MV-4-11 (cell line): ENCODE results near the gene ARMC12.

ENCODE experiments used
- DNase-seq: peaks from one replicate; lab custom pipeline; 2025; lab: John Stamatoyannopoulos, UW

Gene ARMC12

DNA sequence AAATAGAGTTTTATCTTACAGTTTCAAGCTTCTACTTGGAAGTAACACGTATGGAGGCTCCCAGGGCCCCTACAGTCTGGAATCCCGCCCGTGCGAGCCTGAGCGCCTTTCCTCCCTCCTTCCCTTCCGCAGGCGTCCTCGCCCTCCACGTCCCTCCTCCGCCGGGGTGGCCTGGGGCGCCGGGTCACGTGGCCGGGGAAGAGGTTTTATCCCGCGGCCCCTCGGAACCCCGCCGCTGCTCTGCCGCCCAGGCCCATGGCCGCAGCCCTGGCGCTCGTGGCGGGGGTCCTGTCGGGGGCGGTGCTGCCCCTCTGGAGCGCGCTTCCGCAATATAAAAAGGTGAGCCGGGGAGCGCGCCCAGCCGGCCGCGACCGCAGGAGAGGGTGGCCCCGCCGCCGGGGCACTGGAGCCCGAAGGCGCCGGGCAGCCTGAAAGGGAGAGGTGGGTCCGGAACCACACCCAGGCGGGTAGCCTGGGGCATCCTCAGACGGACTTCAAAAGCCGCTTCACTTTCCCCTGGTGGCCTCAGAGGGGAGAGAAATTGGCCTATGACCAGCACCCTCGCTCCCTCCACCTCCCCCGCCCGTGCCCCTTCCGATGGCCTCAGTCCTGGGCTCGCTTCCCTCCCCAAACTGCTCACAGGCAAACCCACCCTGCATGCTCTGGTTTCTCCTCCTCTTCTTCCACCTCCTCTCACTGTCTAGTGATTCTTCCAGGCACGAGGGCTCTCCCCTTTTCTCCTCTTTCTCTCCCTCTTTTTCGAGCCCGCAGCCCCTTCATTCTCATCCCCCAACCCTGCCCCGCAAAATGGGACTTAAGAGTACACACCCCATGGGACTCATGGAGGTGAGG lies 39.8 kb downstream of the ARMC12 start, which contains the start of gene CLPSL2:
Gene CLPSL2 (plus strand): TSS at position 235 of the 852 bp plus-strand sequence. CDS start 21 bp downstream, at position 256.
- DNase-seq: no peak

- DNase-seq: no peak
Observed at GRCh38 chr6:35777356-35778102, 40.7 kb downstream of the ARMC12 start.

- no peak for DNase-seq
Observed at GRCh38 chr6:35778437-35778836, 41.6 kb downstream of the ARMC12 start.

GRCh38 chr6:35780719-35781118 lies 43.9 kb downstream of the ARMC12 start, which contains the start of gene CLPSL1:
CLPSL1 (plus strand) TSS chr6:35781019; CDS start chr6:35781111, 92 bp downstream.
- no peak for DNase-seq

DNA sequence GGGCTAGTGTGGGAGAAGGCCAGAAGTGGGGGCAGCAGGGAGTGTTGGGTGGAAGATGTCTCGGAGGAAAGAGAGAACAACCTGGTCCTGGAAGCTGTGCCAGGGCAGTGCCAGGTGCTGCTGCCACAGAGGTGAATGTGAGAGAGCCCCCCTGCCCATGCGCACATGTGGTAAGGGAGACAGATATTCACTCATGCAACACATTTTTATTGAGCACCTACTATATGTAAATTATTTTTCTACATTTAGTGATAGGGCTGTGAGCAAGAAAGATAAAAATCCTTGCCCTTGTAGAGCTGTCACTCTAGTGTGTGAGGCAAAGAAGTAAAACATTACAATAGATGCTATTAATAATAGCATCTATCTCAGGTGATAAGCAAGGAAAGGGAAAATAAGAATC lies 44.5 kb downstream of the ARMC12 start:
- DNase-seq: no peak

DNA sequence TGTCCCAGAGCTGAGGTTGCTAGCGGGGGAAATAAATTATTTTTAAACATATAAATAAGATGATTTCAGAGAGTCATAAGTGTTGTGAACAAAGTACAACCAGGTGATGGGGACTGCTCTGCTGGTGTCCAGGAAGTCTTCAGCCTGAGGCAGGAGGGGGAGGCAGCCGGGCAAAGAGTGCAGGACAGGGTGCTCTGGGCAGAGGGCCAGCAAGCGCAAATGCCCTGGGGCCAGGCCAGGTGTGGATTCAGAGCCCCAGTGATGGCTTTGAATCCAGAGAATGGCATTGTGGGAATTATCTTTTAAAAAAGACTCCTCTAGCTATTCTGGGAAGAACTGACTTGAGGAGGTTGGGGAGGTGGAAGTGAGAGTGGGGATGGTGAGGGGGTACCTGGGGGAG lies 45.6 kb downstream of the ARMC12 start:
- DNase-seq: no peak

GRCh38 chr6:35784200-35784599 lies 47.4 kb downstream of the ARMC12 start:
- no peak for DNase-seq

DNA sequence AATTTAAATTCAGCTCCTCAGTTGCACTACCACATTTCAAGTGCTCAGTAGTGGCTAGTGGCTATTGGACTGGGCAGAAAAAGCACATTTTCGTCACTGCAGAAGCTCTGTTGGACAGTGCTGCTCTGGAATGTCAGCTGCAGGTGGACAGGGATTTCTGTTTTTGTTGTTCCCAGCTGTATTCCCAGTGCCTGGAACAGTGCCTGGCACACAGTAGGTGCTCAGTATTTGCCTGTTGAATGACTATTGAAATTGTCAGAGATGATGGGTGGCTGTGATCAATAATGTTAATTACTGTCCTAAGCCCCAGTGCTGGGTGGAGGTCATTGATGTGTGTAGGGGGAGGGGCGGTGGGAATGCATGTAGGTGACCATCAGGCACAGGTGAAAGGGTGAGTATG lies 49.4 kb downstream of the ARMC12 start:
- no peak for DNase-seq

GRCh38 chr6:35786810-35787209 lies 50.0 kb downstream of the ARMC12 start:
- no peak for DNase-seq

GRCh38 chr6:35787266-35788218 lies 50.7 kb downstream of the ARMC12 start:
- no peak for DNase-seq

DNA sequence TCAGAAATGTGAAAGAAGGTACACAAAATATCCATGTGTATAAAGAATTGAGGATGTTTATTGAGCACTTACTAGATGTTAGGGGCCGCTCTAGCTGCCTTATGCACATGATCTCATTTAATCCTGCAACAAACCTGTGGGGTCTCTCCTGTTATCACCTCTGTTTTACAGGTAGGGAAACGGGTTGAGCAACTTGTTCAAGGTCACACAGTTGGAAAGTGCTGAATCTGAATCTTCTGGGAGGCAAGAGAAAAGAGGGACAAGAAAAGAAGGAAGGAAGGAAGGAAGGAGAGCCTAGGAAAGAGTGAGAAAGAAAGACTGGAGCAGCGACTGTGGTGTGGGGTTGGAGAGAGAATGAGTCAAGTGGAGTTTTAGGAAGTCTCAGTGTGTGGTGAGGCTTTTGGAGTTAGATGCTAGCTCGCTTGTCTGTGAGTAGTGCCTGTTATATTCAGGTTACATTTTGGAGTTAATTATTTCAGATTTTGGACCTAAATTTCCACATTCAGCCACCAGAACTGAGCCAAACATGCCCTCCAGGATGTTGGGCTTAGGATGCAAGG lies 51.7 kb downstream of the ARMC12 start:
- DNase-seq: no peak

DNA sequence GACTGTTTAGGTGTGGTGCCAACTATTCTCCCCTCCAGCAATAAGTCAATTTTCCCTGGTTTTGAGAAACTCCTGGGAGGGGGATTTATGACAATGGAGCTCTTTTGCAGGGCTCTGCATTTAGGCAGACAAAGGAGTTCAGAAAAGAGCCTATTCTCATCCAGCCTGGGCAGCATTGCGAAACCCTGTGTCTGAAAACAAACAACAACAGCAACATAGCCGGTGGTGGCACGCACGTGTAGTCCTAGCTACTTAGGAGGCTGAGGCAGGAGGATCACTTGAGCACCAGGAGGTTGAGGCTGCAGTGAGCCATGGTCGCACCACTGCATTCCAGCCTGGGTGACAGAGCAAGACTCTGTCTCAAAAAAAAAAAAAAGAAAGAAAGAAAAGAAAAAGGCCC lies 53.9 kb downstream of the ARMC12 start:
- DNase-seq: no peak

DNA sequence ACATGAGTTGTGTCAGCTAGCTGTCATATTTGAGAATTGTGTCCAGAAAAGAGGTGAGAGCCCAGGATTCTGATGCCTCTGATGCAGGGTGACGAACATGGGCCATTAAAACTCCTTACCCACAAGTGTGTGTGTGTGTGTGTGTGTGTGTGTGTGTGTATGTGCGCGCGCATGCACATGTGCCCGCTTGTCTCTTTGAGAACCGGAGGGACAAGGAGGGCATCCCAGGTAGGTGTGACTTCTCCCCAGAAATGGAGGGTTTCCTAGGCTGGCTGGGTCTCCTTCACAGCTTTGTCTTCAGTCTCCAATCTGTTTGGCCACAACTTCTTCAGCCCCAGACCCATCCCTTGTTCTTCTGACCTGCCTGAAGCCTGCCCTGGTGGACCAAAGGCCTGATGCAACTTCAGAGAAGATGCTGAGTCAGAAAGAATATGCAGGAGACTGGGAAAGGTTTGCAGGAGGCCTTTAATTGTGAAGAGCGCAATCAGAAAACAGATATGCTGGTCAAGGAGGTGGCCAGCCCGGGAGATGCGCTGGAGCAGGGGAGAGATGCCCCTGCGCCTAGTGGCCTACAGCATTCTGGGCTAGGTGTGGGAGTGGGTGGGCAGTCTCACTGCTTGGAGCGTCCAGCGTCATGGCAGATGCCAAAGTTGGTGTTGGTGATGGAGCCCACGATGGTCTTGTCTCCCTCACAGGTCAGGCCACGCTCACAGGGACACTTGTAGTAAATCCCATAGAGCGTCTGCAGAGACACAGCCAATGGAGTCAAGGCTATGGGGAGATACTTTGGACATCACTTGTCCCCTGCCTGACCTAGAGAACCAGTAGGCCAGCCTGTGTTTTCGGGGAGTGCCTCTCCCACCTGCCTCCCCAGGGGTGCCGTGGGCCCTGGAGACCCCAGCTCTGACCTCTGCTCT lies 58.0 kb downstream of the ARMC12 start:
- no peak for DNase-seq

DNA sequence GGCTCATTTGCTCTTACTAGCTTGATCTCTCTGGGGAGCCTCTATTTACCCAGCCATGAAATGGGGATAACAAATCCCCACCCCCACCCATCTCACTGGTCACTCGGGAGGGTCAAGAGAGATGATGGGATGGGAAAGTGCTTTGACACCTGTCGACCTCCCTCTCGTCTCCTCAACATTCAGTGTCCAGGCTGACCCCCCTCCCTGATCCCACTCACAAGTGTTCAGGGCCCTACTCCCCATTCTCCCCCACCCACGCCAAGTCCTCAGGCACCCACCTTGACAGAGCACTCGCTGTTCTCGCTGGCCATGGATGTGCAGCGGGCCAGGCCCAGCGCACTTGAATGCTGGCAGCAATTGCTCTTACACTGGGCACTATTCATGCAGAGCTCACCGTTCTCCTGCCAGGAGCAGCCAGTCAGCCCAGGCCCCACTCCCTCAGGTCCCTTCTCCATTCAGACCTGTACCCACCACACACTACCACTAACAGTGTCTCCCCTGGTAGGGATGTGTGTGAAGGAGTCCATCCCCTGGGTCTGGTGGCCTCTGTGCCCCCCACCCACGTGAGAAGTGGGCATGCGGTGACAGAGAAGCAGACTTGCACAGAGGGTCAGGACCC lies 58.7 kb downstream of the ARMC12 start:
- DNase-seq: no peak

DNA sequence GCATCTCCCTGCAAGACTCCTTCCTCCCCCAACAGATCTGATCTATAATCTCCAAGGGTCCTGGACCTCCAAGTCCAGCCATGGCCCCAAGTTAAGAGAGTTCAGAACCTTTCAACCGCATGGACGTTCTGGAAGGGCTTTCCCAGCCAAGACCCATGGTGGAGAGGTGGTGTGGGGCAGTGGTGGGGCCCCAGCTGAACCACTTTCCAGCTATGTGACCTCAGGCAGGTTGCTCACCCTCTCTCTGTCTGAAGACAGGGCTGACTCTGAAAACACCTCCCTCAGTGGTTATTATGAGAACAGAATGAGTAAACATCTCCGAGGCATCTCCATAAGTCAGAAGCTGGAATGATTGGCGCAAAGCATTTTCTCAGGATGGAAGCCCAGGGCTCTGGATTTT lies 59.4 kb downstream of the ARMC12 start:
- DNase-seq: no peak

DNA sequence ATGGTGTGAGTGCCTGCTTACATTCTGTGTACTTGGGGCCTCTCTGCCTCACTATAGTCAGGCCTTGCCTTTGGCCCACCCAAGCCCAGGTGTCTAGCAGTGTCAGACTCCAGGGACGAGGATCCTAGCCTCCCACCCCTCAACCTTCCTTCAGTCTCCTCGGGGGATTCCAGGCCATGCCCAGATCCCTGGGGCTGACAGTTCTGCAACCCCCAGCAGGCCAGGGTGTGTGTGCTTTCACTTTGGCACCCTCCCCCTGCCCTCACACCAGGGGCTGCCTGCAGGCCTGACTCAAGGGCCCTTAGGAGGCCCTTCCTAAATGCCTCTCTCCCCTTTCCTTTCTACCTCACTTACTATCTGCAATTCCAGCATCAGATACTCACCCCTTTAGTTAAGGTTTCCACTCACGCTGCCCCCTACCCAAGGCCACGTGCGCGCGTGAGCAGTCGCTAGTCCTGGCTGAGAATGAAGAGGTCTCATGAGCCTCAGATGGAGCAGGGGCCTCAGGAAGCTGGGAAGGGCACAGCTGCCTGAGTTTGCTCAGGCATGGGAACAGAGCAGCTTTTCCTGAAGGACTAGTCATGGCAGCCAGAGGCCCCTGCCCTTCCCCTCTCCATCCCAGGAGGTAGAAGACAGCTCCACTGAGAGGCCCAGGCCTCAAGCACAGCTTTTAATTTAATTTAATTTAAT lies 61.1 kb downstream of the ARMC12 start:
- DNase-seq: no peak
